A549 (cell line): ENCODE data around the gene HLA-C. TPM values are rescaled to one million over a fixed set of nuclear protein-coding genes. Genes with fewer than 3 reads are reported as not detected.
A peak's percentile ranks its signal among the peaks of the same experiment; 100 is the strongest.

Experiments used
- ATAC-seq, 2 experiments: fragments of 200-7000 bp in 1 of 2; fragments of >200 bp in 1 of 2; cut with Nextera tagmentation in 1 of 2; cut with Tn5 transposase in 1 of 2; 3 replicates each; pipeline versions ENCODE4 v1.8.0 to v1.9.1; 2018 to 2020; ENCODE audit warnings: mild to moderate bottlenecking in 1 of 2, moderate library complexity in 1 of 2
- CTCF ChIA-PET: fragments of 300-600 bp; sonication (Branson Sonifier 250); formaldehyde crosslinking; extraction: SDS; loops from one replicate; lab custom pipeline; 2021; ENCODE audit warnings: antibody characterized with exemption, inconsistent platforms; lab: Yijun Ruan, JAX
- POLR2A ChIA-PET: fragments of 350-600 bp; formaldehyde crosslinking; extraction: SDS; loops from one replicate; lab custom pipeline; 2021; ENCODE audit warnings: antibody characterized with exemption, inconsistent platforms; lab: Yijun Ruan, JAX
- DNase-seq, 2 experiments: peaks; one replicate each; pipeline versions ENCODE4 v3.0.0 to v3.0.0-alpha.2; 2011 to 2016; ENCODE audit warnings: low read depth in 1 of 2, low spot score in 1 of 2
- FAIRE-seq: peaks from 2 replicates; lab custom pipeline; 2011; peaks lifted over from hg19 to GRCh38; lab: Jason Lieb, UNC
- H3K27ac ChIP-seq, 2 experiments: fragments of >200 bp; sonication (Bioruptor Twin); formaldehyde crosslinking; 3 replicates each; pipeline ENCODE4 v1.5.1; 2016 to 2017
- H3K4me1 ChIP-seq: fragments of >200 bp; sonication (Bioruptor Twin); formaldehyde crosslinking; 3 replicates; pipeline ENCODE4 v1.6.1; 2016
- H3K4me2 ChIP-seq: fragments of >200 bp; sonication (Bioruptor Twin); formaldehyde crosslinking; 3 replicates; pipeline ENCODE4 v1.6.1; 2016
- H3K4me3 ChIP-seq: fragments of >200 bp; sonication (Bioruptor Twin); formaldehyde crosslinking; 3 replicates; pipeline ENCODE4 v1.5.1; 2016
- H3K9me3 ChIP-seq: fragments of >200 bp; sonication (Bioruptor Twin); formaldehyde crosslinking; 3 replicates; pipeline ENCODE4 v1.6.1; 2016
- BHLHE40 ChIP-seq: IDR thresholded peaks from 2 replicates; pipeline ENCODE4 v1.6.1; 2012; ENCODE audit warnings: low read depth, low read length, inconsistent platforms
- CBX2 ChIP-seq: fragments of 200-600 bp; sonication (generic); IDR thresholded peaks from 2 replicates; pipeline ENCODE4 v1.6.1; 2016; ENCODE audit warnings: low read depth, mild to moderate bottlenecking, borderline replicate concordance
- CEBPB ChIP-seq, 2 experiments: fragments of >200 bp in 1 of 2; sonication (Bioruptor Twin) in 1 of 2; formaldehyde crosslinking in 1 of 2; IDR thresholded peaks; 2 replicates each; pipeline ENCODE4 v1.6.1; 2012 to 2016
- EP300 ChIP-seq, 2 experiments: fragments of >200 bp; sonication (Bioruptor Twin); formaldehyde crosslinking; IDR thresholded peaks; 2 replicates in 1 of 2; 3 replicates in 1 of 2; pipeline ENCODE4 v1.6.1; 2016 to 2017
- FOSB ChIP-seq: fragments of 250-450 bp; sonication (Bioruptor Pico); IDR thresholded peaks from 2 replicates; pipeline ENCODE4 v1.5.0; 2020; ENCODE audit warnings: mild to moderate bottlenecking, moderate library complexity
- FOSL2 ChIP-seq, 2 experiments: fragments of 450-650 bp in 1 of 2; fragments of >200 bp in 1 of 2; sonication (Bioruptor Twin) in 1 of 2; formaldehyde crosslinking; IDR thresholded peaks; 2 replicates each; pipeline versions ENCODE4 v1.5.0 to v1.6.1; 2016 to 2020; ENCODE audit warnings: mild to moderate bottlenecking in 1 of 2, moderate library complexity in 1 of 2
- GATA3 ChIP-seq: IDR thresholded peaks from 2 replicates; pipeline ENCODE4 v1.6.1; 2012; ENCODE audit warnings: borderline replicate concordance
- HDAC2 ChIP-seq: fragments of 200-600 bp; sonication (generic); IDR thresholded peaks from 2 replicates; pipeline ENCODE4 v1.6.1; 2016
- HOXA7 ChIP-seq: fragments of 250-450 bp; sonication (Bioruptor Pico); IDR thresholded peaks from 2 replicates; pipeline ENCODE4 v1.5.0; 2020; ENCODE audit warnings: mild to moderate bottlenecking, moderate library complexity
- HOXB13 ChIP-seq: fragments of 250-450 bp; sonication (Bioruptor Pico); IDR thresholded peaks from 2 replicates; pipeline ENCODE4 v1.5.0; 2020; ENCODE audit warnings: low read depth, mild to moderate bottlenecking, moderate library complexity
- KDM1A ChIP-seq: fragments of 200-600 bp; sonication (generic); IDR thresholded peaks from 2 replicates; pipeline ENCODE4 v1.6.1; 2016; ENCODE audit warnings: low read depth, mild to moderate bottlenecking
- MAFK ChIP-seq: fragments of 450-650 bp; IDR thresholded peaks from 2 replicates; pipeline ENCODE4 v1.6.1; 2014; ENCODE audit not compliant: partially characterized antibody
- MAZ ChIP-seq: fragments of 150-350 bp; IDR thresholded peaks from 2 replicates; pipeline ENCODE4 v1.6.1; 2014; ENCODE audit warnings: antibody characterized with exemption, low read depth, low read length, borderline replicate concordance
- POLR2AphosphoS2 ChIP-seq: conservative IDR thresholded peaks from 2 replicates; pipeline ENCODE4 v1.6.1; 2012; ENCODE audit warnings: low read length, improper control_type of control experiment, inconsistent platforms
- RARB ChIP-seq: fragments of 250-450 bp; sonication (Bioruptor Pico); IDR thresholded peaks from 2 replicates; pipeline ENCODE4 v1.8.0; 2021; ENCODE audit warnings: mild to moderate bottlenecking, moderate library complexity
- RCOR1 ChIP-seq: fragments of 150-350 bp; IDR thresholded peaks from 2 replicates; pipeline ENCODE4 v1.6.1; 2014; ENCODE audit warnings: antibody characterized with exemption, low read length, low read depth
- ZFP36 ChIP-seq: fragments of 450-650 bp; IDR thresholded peaks from 2 replicates; pipeline ENCODE4 v1.6.1; 2014; ENCODE audit warnings: borderline replicate concordance; ENCODE audit not compliant: partially characterized antibody
- WGBS: methylation state at CpG from one replicate; pipeline ENCODE4 v1.1.6; 2017; ENCODE audit errors: missing lambda C conversion rate; 5-methylcytosine and 5-hydroxymethylcytosine counted together
- polyA plus RNA-seq, 4 experiments: library from polyadenylated mRNA; depleted of rRNA in 3 of 4; stranded (reverse); fragments of >200 nt; fragmentation: RNase III in 1 of 4; extraction: RNeasy Plus Mini Kit Qiagen cat#74134 plus additional on column Dnase treatment in 1 of 4; gene quantifications; 2 replicates in 3 of 4; 3 replicates in 1 of 4; pipeline ENCODE4 v1.2.3, GENCODE V29; 2011 to 2017
- TF ChIP-seq, protein P1 (sequence below): fragments of >200 bp; sonication (Bioruptor Twin); formaldehyde crosslinking; IDR thresholded peaks from 3 replicates; pipeline ENCODE4 v1.6.1; 2016
- TF ChIP-seq, protein P2 (sequence below): IDR thresholded peaks from 2 replicates; pipeline ENCODE4 v1.6.1; 2012
- TF ChIP-seq, protein P3 (sequence below): fragments of 150-350 bp; IDR thresholded peaks from 2 replicates; pipeline ENCODE4 v1.6.1; 2014; ENCODE audit warnings: low read depth, mild to moderate bottlenecking, low read length
- TF ChIP-seq, protein P4 (sequence below): IDR thresholded peaks from 2 replicates; pipeline ENCODE4 v1.6.1; 2012
- TF ChIP-seq, protein P5 (sequence below): fragments of 250-450 bp; sonication (Bioruptor Pico); IDR thresholded peaks from 2 replicates; pipeline ENCODE4 v1.5.0; 2020; ENCODE audit warnings: low read depth, mild to moderate bottlenecking, moderate library complexity
- TF ChIP-seq, protein P6 (sequence below): fragments of 450-650 bp; IDR thresholded peaks from 2 replicates; pipeline ENCODE4 v1.6.1; 2014; ENCODE audit warnings: antibody characterized with exemption

Gene HLA-C
- polyA plus RNA-seq, 2 of the 4 experiments (the other 2 are of a cell fraction): 22.6 to 40.9 TPM

DNA sequence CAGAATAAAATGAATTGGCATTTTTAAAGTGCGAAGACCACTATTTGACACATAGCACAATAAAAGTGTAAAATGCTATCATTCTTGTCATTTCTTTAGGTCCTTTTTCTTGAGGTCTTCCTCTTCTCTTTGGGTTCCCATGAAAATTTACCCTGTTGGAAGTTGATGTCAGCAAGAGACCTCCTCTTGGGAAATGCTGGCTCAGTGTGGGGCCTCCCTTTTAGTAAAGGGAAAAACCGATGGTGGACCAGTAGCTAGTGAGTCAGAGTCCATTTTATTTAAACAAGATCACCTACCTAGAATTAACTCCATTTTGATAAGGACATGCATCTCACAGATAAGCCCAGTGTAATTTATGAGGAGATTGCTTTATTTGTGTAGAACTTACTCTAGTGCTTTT lies 37.7 kb upstream of the HLA-C start:
- H3K4me2 ChIP-seq: no peak overlapping the region
- no peak for TF ChIP-seq EP300 (IDR thresholded peaks at IDR 0.05)
- TF ChIP-seq, protein P1, sequence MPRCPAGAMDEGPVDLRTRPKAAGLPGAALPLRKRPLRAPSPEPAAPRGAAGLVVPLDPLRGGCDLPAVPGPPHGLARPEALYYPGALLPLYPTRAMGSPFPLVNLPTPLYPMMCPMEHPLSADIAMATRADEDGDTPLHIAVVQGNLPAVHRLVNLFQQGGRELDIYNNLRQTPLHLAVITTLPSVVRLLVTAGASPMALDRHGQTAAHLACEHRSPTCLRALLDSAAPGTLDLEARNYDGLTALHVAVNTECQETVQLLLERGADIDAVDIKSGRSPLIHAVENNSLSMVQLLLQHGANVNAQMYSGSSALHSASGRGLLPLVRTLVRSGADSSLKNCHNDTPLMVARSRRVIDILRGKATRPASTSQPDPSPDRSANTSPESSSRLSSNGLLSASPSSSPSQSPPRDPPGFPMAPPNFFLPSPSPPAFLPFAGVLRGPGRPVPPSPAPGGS: no peak
- TF ChIP-seq, protein P2, sequence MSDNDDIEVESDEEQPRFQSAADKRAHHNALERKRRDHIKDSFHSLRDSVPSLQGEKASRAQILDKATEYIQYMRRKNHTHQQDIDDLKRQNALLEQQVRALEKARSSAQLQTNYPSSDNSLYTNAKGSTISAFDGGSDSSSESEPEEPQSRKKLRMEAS: no peak
- TF ChIP-seq MAFK: no peak
- no peak for TF ChIP-seq FOSB (CRISPR knock-in tag)
- no peak for TF ChIP-seq ZFP36
- TF ChIP-seq CEBPB (IDR thresholded peaks at IDR 0.05): no peak
- TF ChIP-seq FOSL2 (IDR thresholded peaks at IDR 0.05): no peak
- TF ChIP-seq FOSL2 (CRISPR knock-in tag; IDR thresholded peaks at IDR 0.05): no peak
- TF ChIP-seq HOXB13 (CRISPR knock-in tag): no peak
- FAIRE-seq (no peak), ATAC-seq (no peak), DNase-seq (no peak)
- CTCF ChIA-PET: no interaction called here
- POLR2A ChIA-PET: no interaction called here
- H3K4me1 ChIP-seq: no peaks in the 10 kb centered on the region
- no peak overlapping the region for H3K4me3 ChIP-seq
- no peak overlapping the region for H3K27ac ChIP-seq
- H3K9me3 ChIP-seq: no peaks in the 10 kb centered on the region
- WGBS: 60% methylated on average over 2 of the region's 2 CpGs

DNA sequence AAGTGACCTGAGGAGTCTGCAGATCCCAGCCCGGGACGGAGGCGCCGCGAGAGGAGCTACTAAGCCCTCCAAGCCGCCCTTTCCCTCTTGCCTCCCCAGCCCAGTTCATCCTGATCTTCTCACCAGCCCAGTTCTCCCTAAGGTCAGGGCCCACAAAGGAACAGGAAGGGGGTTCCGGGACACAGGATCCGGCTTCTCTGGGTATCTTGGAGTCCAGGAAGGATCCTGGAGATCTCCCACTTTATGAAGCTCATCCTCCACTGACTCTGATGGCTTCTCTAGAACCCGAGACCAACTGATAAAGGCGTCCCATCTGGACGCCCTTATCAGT lies 36.9 kb upstream of the HLA-C start:
- Histone ChIP-seq H3K9me3 (no peaks in the 10 kb centered on the region), H3K4me1 (no peaks in the 10 kb centered on the region), H3K27ac (no peak overlapping the region), H3K4me2 (peak overlapping the region; percentile 57; the same call in 1 of the 3 replicates), H3K4me3 (no peak overlapping the region)
- 58% methylated on average over 11 of the region's 11 CpGs for WGBS
- ATAC-seq (no peak), FAIRE-seq (no peak), DNase-seq (no peak)
- TF ChIP-seq, protein P3, sequence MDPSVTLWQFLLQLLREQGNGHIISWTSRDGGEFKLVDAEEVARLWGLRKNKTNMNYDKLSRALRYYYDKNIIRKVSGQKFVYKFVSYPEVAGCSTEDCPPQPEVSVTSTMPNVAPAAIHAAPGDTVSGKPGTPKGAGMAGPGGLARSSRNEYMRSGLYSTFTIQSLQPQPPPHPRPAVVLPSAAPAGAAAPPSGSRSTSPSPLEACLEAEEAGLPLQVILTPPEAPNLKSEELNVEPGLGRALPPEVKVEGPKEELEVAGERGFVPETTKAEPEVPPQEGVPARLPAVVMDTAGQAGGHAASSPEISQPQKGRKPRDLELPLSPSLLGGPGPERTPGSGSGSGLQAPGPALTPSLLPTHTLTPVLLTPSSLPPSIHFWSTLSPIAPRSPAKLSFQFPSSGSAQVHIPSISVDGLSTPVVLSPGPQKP: no peak
- ChIA-PET POLR2A (no interaction called here), CTCF (interaction anchor here (1.8 kb wide), 1 partner anchor 58 kb away, joined by 14 read pairs; no protein-coding TSS in a partner anchor)

DNA sequence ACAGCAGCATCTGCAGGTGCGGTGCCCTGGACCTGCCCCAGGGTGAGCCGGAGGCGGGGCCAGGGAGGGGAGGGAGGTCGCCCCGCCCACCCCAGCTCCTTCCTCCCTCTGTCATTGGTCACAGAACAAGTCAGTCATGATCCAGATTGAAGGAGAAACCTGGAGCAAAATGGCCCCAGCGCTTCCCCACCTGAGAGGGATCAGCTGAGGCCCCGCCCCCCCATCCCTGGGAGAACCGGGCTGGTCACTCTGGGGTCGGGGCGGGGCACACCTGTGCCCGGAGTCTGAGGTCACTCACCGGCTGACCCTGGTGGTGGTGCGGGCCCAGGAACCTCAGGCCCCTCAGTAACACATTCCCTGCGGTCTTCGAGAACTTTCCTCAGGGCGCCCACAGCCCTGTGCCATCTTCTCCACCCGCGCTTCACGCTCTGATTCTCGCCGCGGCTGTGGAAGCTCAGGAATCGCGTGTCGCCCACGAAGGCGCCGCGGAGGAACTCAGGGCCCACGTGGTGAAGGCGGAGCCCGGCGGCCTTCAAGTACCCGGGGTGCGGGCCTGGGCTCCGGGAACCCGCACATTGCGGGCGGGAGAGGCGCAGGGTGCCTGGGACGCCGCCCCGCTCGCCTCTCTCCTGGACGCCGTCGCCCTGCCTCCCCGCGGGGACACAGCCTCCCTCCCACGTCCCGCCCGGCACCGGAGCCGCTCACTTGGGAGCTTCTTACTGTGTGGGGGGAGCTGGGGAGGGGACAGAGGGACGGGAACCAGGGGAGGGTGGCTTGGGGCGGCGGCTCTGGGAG lies 36.4 kb upstream of the HLA-C start:
- 0 out of 3 replicates have a peak overlapping the region, but pooled peaks have one; percentile 17 for H3K4me3 ChIP-seq
- WGBS: 15% methylated on average over 16 of the region's 57 CpGs
- POLR2A ChIA-PET: no interaction called here
- H3K27ac ChIP-seq: no peak overlapping the region
- ATAC-seq (peak in 1 of 2 experiments; percentile 42; a peak in 3 of 6 replicates), DNase-seq (peak in 1 of 2 experiments; percentile 10), FAIRE-seq (no peak)
- peak overlapping the region; percentile 57 for H3K4me2 ChIP-seq
- TF ChIP-seq HOXB13 (CRISPR knock-in tag): no peak
- no peak for TF ChIP-seq HOXA7 (CRISPR knock-in tag)
- no peak for TF ChIP-seq CBX2
- CTCF ChIA-PET: interaction anchor here (1.8 kb wide), 1 partner anchor 59 kb away, joined by 14 read pairs; no protein-coding TSS in a partner anchor
- H3K4me1 ChIP-seq: no peaks in the 10 kb centered on the region
- H3K9me3 ChIP-seq: no peaks in the 10 kb centered on the region

DNA sequence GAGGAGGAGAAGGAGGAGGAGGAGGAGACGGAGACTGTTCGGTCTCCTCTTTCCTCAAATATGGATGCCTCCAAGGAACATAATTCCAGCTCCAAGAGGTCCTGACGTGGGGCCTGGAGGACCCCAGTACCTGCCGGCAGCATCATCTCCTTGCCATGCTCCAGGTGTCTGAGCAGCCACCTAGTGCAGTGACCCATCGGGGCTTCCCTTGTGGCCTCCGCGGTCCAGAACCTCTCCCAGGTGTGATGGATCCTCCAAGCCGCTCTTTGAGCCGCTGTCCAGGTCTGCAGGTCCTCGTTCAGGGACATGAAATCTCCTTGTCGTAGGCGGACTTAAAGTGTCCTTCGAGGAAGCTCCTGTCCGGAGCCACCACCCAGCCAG lies 35.8 kb upstream of the HLA-C start:
- Histone ChIP-seq H3K4me1 (no peaks in the 10 kb centered on the region), H3K9me3 (no peaks in the 10 kb centered on the region), H3K4me2 (no peak overlapping the region; the same call in 2 of the 3 replicates), H3K27ac (no peak overlapping the region), H3K4me3 (no peak overlapping the region)
- FAIRE-seq (no peak), DNase-seq (no peak), ATAC-seq (no peak)
- ChIA-PET CTCF (interaction anchor here (1.8 kb wide), 1 partner anchor 59 kb away, joined by 14 read pairs; no protein-coding TSS in a partner anchor), POLR2A (no interaction called here)
- WGBS: 84% methylated on average over 13 of the region's 14 CpGs
- TF ChIP-seq, protein P4, sequence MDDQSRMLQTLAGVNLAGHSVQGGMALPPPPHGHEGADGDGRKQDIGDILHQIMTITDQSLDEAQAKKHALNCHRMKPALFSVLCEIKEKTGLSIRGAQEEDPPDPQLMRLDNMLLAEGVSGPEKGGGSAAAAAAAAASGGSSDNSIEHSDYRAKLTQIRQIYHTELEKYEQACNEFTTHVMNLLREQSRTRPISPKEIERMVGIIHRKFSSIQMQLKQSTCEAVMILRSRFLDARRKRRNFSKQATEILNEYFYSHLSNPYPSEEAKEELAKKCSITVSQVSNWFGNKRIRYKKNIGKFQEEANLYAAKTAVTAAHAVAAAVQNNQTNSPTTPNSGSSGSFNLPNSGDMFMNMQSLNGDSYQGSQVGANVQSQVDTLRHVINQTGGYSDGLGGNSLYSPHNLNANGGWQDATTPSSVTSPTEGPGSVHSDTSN: no peak
- no peak for TF ChIP-seq KDM1A
- no peak for TF ChIP-seq HDAC2
- TF ChIP-seq MAZ: no peak
- TF ChIP-seq, protein P5, sequence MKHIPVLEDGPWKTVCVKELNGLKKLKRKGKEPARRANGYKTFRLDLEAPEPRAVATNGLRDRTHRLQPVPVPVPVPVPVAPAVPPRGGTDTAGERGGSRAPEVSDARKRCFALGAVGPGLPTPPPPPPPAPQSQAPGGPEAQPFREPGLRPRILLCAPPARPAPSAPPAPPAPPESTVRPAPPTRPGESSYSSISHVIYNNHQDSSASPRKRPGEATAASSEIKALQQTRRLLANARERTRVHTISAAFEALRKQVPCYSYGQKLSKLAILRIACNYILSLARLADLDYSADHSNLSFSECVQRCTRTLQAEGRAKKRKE (CRISPR knock-in tag): no peak
- TF ChIP-seq RCOR1: no peak
- TF ChIP-seq BHLHE40: no peak
- TF ChIP-seq, protein P6, sequence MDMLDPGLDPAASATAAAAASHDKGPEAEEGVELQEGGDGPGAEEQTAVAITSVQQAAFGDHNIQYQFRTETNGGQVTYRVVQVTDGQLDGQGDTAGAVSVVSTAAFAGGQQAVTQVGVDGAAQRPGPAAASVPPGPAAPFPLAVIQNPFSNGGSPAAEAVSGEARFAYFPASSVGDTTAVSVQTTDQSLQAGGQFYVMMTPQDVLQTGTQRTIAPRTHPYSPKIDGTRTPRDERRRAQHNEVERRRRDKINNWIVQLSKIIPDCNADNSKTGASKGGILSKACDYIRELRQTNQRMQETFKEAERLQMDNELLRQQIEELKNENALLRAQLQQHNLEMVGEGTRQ: no peak
- TF ChIP-seq, protein P2: no peak
- no peak for TF ChIP-seq GATA3
- TF ChIP-seq HOXB13 (CRISPR knock-in tag): no peak
- no peak for TF ChIP-seq CBX2
- no peak for TF ChIP-seq FOSL2 (IDR thresholded peaks at IDR 0.05)
- TF ChIP-seq FOSL2 (CRISPR knock-in tag; IDR thresholded peaks at IDR 0.05): no peak
- no peak for TF ChIP-seq RARB (CRISPR knock-in tag)
- TF ChIP-seq POLR2AphosphoS2: no peak
